ENCODE data around the gene ELMO1.

ELMO1 gene

DNA sequence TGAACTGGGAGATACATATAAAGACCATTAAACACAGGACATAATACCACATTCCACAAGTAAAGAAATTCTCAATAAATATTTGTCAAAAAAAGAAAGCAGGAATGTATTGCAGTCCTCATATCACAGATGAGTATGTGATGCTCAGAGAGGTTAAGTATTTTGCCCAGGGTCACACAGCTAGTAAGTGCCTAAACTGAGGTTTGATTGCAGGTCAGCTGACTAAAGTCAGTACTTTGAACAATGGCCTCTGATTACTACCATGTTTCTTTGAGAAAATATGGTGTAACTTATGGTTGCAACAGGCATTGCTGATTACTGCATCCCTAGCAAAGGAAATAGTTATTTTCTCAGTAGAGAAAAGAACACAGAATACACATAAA, 267.1 kb downstream of the ELMO1 start:
- Histone ChIP-seq H3K27ac (no peak overlapping the region), H3K4me1 (peaks cover 3% of the 10 kb centered on the region)

DNA sequence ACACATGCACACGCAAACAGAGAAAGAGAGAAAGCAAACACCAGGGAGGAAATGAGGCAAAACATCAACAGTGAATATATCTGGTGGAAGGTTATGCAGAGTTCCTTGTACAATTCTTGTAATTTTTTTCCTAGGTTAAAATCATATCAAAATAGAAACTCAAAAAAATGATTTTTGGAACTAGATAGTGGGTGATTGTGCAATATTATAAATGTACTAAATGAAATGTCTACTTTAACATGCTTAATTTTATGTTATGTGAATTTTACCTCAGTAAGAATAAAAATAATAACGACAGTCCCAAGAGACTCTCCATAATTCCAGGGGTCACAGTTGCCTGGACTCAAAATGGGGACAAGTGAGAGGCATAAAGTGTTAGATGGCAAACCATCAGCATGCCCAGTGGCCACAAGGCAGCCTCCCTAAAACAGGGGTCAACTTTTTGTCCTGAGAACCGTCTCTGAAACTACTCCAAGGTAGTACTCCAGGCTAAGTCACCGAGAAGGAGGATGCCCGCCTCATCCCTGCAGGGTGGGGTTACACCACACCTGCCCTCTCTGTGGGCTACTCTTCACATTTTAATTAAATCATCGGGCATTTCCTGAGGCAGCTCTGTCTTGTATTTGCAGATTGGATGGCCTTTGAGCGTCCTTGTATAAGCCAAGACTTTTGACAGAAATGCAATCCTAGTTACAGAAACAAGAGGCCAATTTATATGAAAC, 267.7 kb downstream of the ELMO1 start:
- H3K27ac ChIP-seq = no peak overlapping the region
- H3K4me3 ChIP-seq (ENCODE audit: low read depth, low read length) = no peak overlapping the region
- H3K79me2 ChIP-seq = no peaks in the 10 kb centered on the region
- no peak overlapping the region for H2AFZ ChIP-seq
- no peak overlapping the region for H3K4me2 ChIP-seq (ENCODE audit: low read length)
- no peaks in the 10 kb centered on the region for H3K36me3 ChIP-seq (ENCODE audit: control insufficient read depth, insufficient read depth, low read length)
- TF ChIP-seq, protein P1, sequence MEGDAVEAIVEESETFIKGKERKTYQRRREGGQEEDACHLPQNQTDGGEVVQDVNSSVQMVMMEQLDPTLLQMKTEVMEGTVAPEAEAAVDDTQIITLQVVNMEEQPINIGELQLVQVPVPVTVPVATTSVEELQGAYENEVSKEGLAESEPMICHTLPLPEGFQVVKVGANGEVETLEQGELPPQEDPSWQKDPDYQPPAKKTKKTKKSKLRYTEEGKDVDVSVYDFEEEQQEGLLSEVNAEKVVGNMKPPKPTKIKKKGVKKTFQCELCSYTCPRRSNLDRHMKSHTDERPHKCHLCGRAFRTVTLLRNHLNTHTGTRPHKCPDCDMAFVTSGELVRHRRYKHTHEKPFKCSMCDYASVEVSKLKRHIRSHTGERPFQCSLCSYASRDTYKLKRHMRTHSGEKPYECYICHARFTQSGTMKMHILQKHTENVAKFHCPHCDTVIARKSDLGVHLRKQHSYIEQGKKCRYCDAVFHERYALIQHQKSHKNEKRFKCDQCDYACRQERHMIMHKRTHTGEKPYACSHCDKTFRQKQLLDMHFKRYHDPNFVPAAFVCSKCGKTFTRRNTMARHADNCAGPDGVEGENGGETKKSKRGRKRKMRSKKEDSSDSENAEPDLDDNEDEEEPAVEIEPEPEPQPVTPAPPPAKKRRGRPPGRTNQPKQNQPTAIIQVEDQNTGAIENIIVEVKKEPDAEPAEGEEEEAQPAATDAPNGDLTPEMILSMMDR (IDR thresholded peaks at IDR 0.05) = no peak
- no peaks in the 10 kb centered on the region for H3K9me3 ChIP-seq (ENCODE audit: control insufficient read depth, low read length)
- peaks cover 3% of the 10 kb centered on the region for H3K4me1 ChIP-seq
- H3K9ac ChIP-seq = no peak overlapping the region
- no peaks in the 10 kb centered on the region for H3K27me3 ChIP-seq (ENCODE audit: control insufficient read depth, insufficient read depth, low read length)

More for the DNA sequence above, 267.1 kb downstream of the ELMO1 start:
- H3K79me2 ChIP-seq = no peaks in the 10 kb centered on the region
- H3K9me3 ChIP-seq (ENCODE audit: control insufficient read depth, low read length) = no peaks in the 10 kb centered on the region
- no peak overlapping the region for H3K4me3 ChIP-seq (ENCODE audit: low read depth, low read length)
- no peak overlapping the region for H3K9ac ChIP-seq
- no peaks in the 10 kb centered on the region for H3K27me3 ChIP-seq (ENCODE audit: control insufficient read depth, insufficient read depth, low read length)
- no peak overlapping the region for H2AFZ ChIP-seq
- TF ChIP-seq, protein P1 (IDR thresholded peaks at IDR 0.05) = no peak
- H3K4me2 ChIP-seq (ENCODE audit: low read length) = no peak overlapping the region
- no peaks in the 10 kb centered on the region for H3K36me3 ChIP-seq (ENCODE audit: control insufficient read depth, insufficient read depth, low read length)

DNA sequence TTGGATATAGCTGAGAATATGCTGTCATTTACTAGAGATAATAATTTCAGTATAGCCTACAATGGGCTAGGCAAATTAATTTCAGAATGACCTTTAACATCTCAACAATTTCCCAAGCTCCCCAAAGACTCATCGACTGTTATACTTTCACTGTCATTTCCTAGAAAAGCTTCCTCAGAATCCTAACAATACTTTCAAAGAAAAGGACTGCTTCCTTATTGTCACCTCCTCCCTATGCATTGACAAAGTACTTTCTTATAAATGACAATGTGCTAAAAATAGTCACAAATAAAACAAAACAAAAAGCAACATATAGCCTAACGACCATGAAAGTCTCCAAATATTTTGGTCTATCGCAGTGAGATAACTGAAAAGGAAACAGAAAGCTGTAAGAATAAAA, 272.6 kb downstream of the ELMO1 start:
- no peak overlapping the region for H2AFZ ChIP-seq
- no peaks in the 10 kb centered on the region for H3K4me1 ChIP-seq
- TF ChIP-seq, protein P1 (IDR thresholded peaks at IDR 0.05) = no peak
- H3K4me2 ChIP-seq (ENCODE audit: low read length) = no peak overlapping the region
- H3K9me3 ChIP-seq (ENCODE audit: control insufficient read depth, low read length) = no peaks in the 10 kb centered on the region
- H3K27me3 ChIP-seq (ENCODE audit: control insufficient read depth, insufficient read depth, low read length) = no peaks in the 10 kb centered on the region
- H3K4me3 ChIP-seq (ENCODE audit: low read depth, low read length) = no peak overlapping the region
- H3K9ac ChIP-seq = no peak overlapping the region
- no peaks in the 10 kb centered on the region for H3K79me2 ChIP-seq
- H3K27ac ChIP-seq = no peak overlapping the region
- H3K36me3 ChIP-seq (ENCODE audit: control insufficient read depth, insufficient read depth, low read length) = no peaks in the 10 kb centered on the region

DNA sequence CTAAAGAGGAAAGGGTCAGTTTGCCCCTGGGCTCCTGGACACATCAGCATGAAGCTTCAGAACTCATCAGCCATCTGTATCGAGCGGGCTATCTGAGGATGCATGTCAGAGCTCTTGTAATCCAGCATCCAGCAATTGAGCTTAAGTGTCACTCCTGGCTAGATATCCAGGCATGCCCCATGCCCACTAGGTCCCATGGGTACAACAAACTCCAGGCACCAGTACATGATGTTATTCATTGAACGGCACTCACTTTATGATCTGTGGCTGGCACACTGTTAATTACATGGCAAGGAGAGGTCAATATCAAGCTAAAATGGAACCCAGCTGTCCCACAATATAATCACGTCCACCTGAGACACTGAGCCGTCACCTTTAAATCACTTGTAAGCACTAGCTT, 274.2 kb downstream of the ELMO1 start:
- no peak overlapping the region for H2AFZ ChIP-seq
- H3K27me3 ChIP-seq (ENCODE audit: control insufficient read depth, insufficient read depth, low read length) = no peaks in the 10 kb centered on the region
- H3K9me3 ChIP-seq (ENCODE audit: control insufficient read depth, low read length) = no peaks in the 10 kb centered on the region
- H3K4me1 ChIP-seq = no peaks in the 10 kb centered on the region
- H3K4me2 ChIP-seq (ENCODE audit: low read length) = no peak overlapping the region
- no peaks in the 10 kb centered on the region for H3K79me2 ChIP-seq
- TF ChIP-seq, protein P1 (IDR thresholded peaks at IDR 0.05) = no peak
- no peaks in the 10 kb centered on the region for H3K36me3 ChIP-seq (ENCODE audit: control insufficient read depth, insufficient read depth, low read length)
- no peak overlapping the region for H3K27ac ChIP-seq
- no peak overlapping the region for H3K4me3 ChIP-seq (ENCODE audit: low read depth, low read length)
- H3K9ac ChIP-seq = no peak overlapping the region

DNA sequence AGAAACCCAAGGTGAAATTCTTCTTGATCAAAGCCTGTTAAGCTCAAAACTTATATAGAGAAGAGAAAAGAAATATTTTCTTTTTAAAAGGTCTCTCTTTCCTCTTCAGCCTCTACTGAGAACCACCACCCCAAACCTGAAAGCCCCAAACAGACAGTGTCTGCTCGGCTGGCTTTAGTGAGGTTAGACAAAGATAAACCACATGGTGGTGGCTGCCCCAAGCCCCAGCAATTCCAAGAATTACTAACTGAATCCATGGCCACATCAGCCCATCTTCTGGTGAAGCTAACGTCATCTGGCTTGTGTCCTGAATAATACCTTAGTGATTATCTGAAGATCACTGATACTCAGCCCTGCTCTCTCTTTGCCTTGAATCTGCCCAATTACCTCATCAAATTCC, 275.0 kb downstream of the ELMO1 start:
- no peak overlapping the region for H2AFZ ChIP-seq
- no peaks in the 10 kb centered on the region for H3K9me3 ChIP-seq (ENCODE audit: control insufficient read depth, low read length)
- TF ChIP-seq, protein P1 (IDR thresholded peaks at IDR 0.05) = no peak
- H3K9ac ChIP-seq = no peak overlapping the region
- no peak overlapping the region for H3K27ac ChIP-seq
- H3K27me3 ChIP-seq (ENCODE audit: control insufficient read depth, insufficient read depth, low read length) = no peaks in the 10 kb centered on the region
- H3K4me2 ChIP-seq (ENCODE audit: low read length) = no peak overlapping the region
- no peaks in the 10 kb centered on the region for H3K36me3 ChIP-seq (ENCODE audit: control insufficient read depth, insufficient read depth, low read length)
- H3K79me2 ChIP-seq = no peaks in the 10 kb centered on the region
- H3K4me1 ChIP-seq = no peaks in the 10 kb centered on the region
- no peak overlapping the region for H3K4me3 ChIP-seq (ENCODE audit: low read depth, low read length)
